SK-N-MC (cell line): ENCODE results near the gene MAPT.

ENCODE experiments used
- DNase-seq: peaks from one replicate; pipeline ENCODE4 v3.0.0-alpha.2; 2011; ENCODE audit warnings: low read depth, low spot score
- H3K27ac ChIP-seq: fragments of 200-600 bp; sonication (generic); 2 replicates; pipeline ENCODE4 v1.5.1; 2016; ENCODE audit warnings: mixed run types
- H3K36me3 ChIP-seq: fragments of 200-600 bp; sonication (generic); 2 replicates; pipeline ENCODE4 v1.6.1; 2017; ENCODE audit warnings: antibody characterized with exemption, low read length, mixed read lengths; ENCODE audit not compliant: insufficient read depth
- H3K4me3 ChIP-seq: fragments of 200-600 bp; sonication (generic); 2 replicates; pipeline ENCODE4 v1.5.1; 2016
- H3K9ac ChIP-seq: fragments of 200-600 bp; sonication (generic); 2 replicates; pipeline ENCODE4 v1.8.0; 2017; ENCODE audit warnings: mixed run types, mixed read lengths; ENCODE audit not compliant: insufficient read length
- H3K9me3 ChIP-seq: fragments of 200-600 bp; sonication (generic); 2 replicates; pipeline ENCODE4 v1.6.1; 2017; ENCODE audit warnings: low read depth, mild to moderate bottlenecking, antibody characterized with exemption, low read length, moderate library complexity, mixed read lengths
- EZH2 ChIP-seq: fragments of 200-600 bp; sonication (generic); IDR thresholded peaks from one replicate; pipeline ENCODE4 v1.6.1; 2017; ENCODE audit warnings: antibody characterized with exemption
- FOXP2 ChIP-seq: optimal IDR thresholded peaks from 2 replicates; pipeline ENCODE3; 2011; ENCODE audit warnings: mild to moderate bottlenecking, moderate library complexity; ENCODE audit not compliant: insufficient read depth; ENCODE audit errors: extremely low read length, control extremely low read depth
- POLR2AphosphoS5 ChIP-seq: IDR thresholded peaks from 2 replicates; pipeline ENCODE4 v1.6.1; 2012; ENCODE audit warnings: mild to moderate bottlenecking, low read depth, low read length, borderline replicate concordance

The MAPT gene

GRCh38 chr17:46042925-46043324, 148.6 kb downstream of the MAPT start:
- H3K27ac ChIP-seq: no peak overlapping the region
- no peak overlapping the region for H3K9ac ChIP-seq
- no peaks in the 10 kb centered on the region for H3K9me3 ChIP-seq
- H3K4me3 ChIP-seq: no peak overlapping the region
- peaks cover 83% of the 10 kb centered on the region for H3K36me3 ChIP-seq
- TF ChIP-seq EZH2 (no peak), POLR2AphosphoS5 (no peak), FOXP2 (no peak)
- DNase-seq: no peak

- Histone ChIP-seq H3K9ac (no peak overlapping the region), H3K27ac (no peak overlapping the region), H3K4me3 (no peak overlapping the region), H3K36me3 (peaks cover 83% of the 10 kb centered on the region), H3K9me3 (no peaks in the 10 kb centered on the region)
- no peak for TF ChIP-seq EZH2
- TF ChIP-seq FOXP2: no peak
- no peak for TF ChIP-seq POLR2AphosphoS5
- no peak for DNase-seq
Measured at GRCh38 chr17:46043606-46044005, 149.3 kb downstream of the MAPT start.

GRCh38 chr17:46044286-46044928, 150.1 kb downstream of the MAPT start:
- Histone ChIP-seq H3K9ac (no peak overlapping the region), H3K4me3 (no peak overlapping the region), H3K36me3 (peaks cover 82% of the 10 kb centered on the region), H3K27ac (peak overlapping the region; percentile 42; the same call in 1 of the 2 replicates), H3K9me3 (no peaks in the 10 kb centered on the region)
- DNase-seq: peak; percentile 81
- TF ChIP-seq EZH2 (no peak), FOXP2 (no peak), POLR2AphosphoS5 (no peak)

GRCh38 chr17:46044989-46045388, 150.6 kb downstream of the MAPT start:
- H3K4me3 ChIP-seq: no peak overlapping the region
- peak overlapping the region; percentile 42; the same call in 1 of the 2 replicates for H3K27ac ChIP-seq
- H3K9ac ChIP-seq: no peak overlapping the region
- TF ChIP-seq FOXP2: no peak
- TF ChIP-seq EZH2: no peak
- TF ChIP-seq POLR2AphosphoS5: no peak
- no peaks in the 10 kb centered on the region for H3K9me3 ChIP-seq
- H3K36me3 ChIP-seq: peaks cover 82% of the 10 kb centered on the region
- DNase-seq: no peak

GRCh38 chr17:46045639-46046038, 151.3 kb downstream of the MAPT start:
- TF ChIP-seq FOXP2 (no peak), POLR2AphosphoS5 (no peak), EZH2 (no peak)
- Histone ChIP-seq H3K4me3 (no peak overlapping the region), H3K9ac (no peak overlapping the region), H3K36me3 (peaks cover 82% of the 10 kb centered on the region), H3K9me3 (no peaks in the 10 kb centered on the region), H3K27ac (peak overlapping the region; percentile 40; the same call in 1 of the 2 replicates)
- DNase-seq: no peak

- H3K36me3 ChIP-seq: peaks cover 84% of the 10 kb centered on the region
- no peak overlapping the region for H3K9ac ChIP-seq
- no peak overlapping the region for H3K4me3 ChIP-seq
- no peaks in the 10 kb centered on the region for H3K9me3 ChIP-seq
- DNase-seq: no peak
- peak overlapping the region; percentile 43; the same call in 1 of the 2 replicates for H3K27ac ChIP-seq
- TF ChIP-seq FOXP2 (no peak), EZH2 (no peak), POLR2AphosphoS5 (no peak)
Measured at GRCh38 chr17:46046957-46047356, 152.6 kb downstream of the MAPT start.

GRCh38 chr17:46047398-46047797, 153.0 kb downstream of the MAPT start:
- H3K9me3 ChIP-seq: no peaks in the 10 kb centered on the region
- DNase-seq: no peak
- H3K27ac ChIP-seq: peak overlapping the region; percentile 43; the same call in 1 of the 2 replicates
- TF ChIP-seq EZH2 (no peak), FOXP2 (no peak), POLR2AphosphoS5 (no peak)
- H3K9ac ChIP-seq: no peak overlapping the region
- H3K36me3 ChIP-seq: peaks cover 85% of the 10 kb centered on the region
- H3K4me3 ChIP-seq: no peak overlapping the region

GRCh38 chr17:46047856-46048255, 153.5 kb downstream of the MAPT start:
- no peak overlapping the region for H3K27ac ChIP-seq
- no peaks in the 10 kb centered on the region for H3K9me3 ChIP-seq
- H3K9ac ChIP-seq: no peak overlapping the region
- no peak for TF ChIP-seq FOXP2
- TF ChIP-seq POLR2AphosphoS5: no peak
- no peak for TF ChIP-seq EZH2
- DNase-seq: no peak
- H3K4me3 ChIP-seq: no peak overlapping the region
- peaks cover 80% of the 10 kb centered on the region for H3K36me3 ChIP-seq

- no peak for TF ChIP-seq FOXP2
- no peak for TF ChIP-seq POLR2AphosphoS5
- Histone ChIP-seq H3K27ac (no peak overlapping the region), H3K4me3 (no peak overlapping the region), H3K9ac (no peak overlapping the region), H3K9me3 (no peaks in the 10 kb centered on the region), H3K36me3 (peaks cover 75% of the 10 kb centered on the region)
- DNase-seq: no peak
Measured at GRCh38 chr17:46049656-46050055, 155.3 kb downstream of the MAPT start.
